ENCODE data around the gene IL12RB1.
"Not testable (repeated sequence)": the region's sequence is repeated elsewhere in the genome, so short reads cannot be mapped to it uniquely, and the experiment has no call there.

IL12RB1 gene

GRCh38 chr19:18044825-18045304, 41.9 kb downstream of the IL12RB1 start:
- no peak for DNase-seq

- no peak for DNase-seq
These were observed 43.1 kb downstream of the IL12RB1 start for GRCh38 chr19:18043676-18044075.

- DNase-seq = no peak
These were observed 45.7 kb downstream of the IL12RB1 start for GRCh38 chr19:18041054-18041453.

GRCh38 chr19:18032102-18032501, 54.6 kb downstream of the IL12RB1 start:
- not testable (repeated sequence) for DNase-seq

- DNase-seq = not testable (repeated sequence)
These were observed 55.3 kb downstream of the IL12RB1 start for GRCh38 chr19:18031401-18031800.

GRCh38 chr19:18029617-18030338, 57.0 kb downstream of the IL12RB1 start:
- no peak for DNase-seq

- DNase-seq = no peak
These were observed 59.6 kb downstream of the IL12RB1 start for GRCh38 chr19:18027151-18027550.

- DNase-seq = no peak
These were observed 63.0 kb downstream of the IL12RB1 start for GRCh38 chr19:18023622-18024251.

- DNase-seq = no peak
These were observed 65.5 kb downstream of the IL12RB1 start for GRCh38 chr19:18021121-18021755.

GRCh38 chr19:18020212-18021085, 66.3 kb downstream of the IL12RB1 start:
- DNase-seq = no peak

- no peak for DNase-seq
These were observed 69.3 kb downstream of the IL12RB1 start for GRCh38 chr19:18017275-18018083.

- no peak for DNase-seq
These were observed 70.4 kb downstream of the IL12RB1 start for GRCh38 chr19:18016209-18016910.

GRCh38 chr19:18014197-18014596, 72.5 kb downstream of the IL12RB1 start:
- DNase-seq = no peak

GRCh38 chr19:18013210-18014111, 73.3 kb downstream of the IL12RB1 start:
- DNase-seq = no peak

GRCh38 chr19:18010149-18010548, 76.6 kb downstream of the IL12RB1 start:
- DNase-seq = no peak

GRCh38 chr19:18009412-18010066, 77.2 kb downstream of the IL12RB1 start:
- DNase-seq = no peak
